ENCODE results near the gene LRRC47.

LRRC47 gene

GRCh38 chr1:3772027-3772714, 24.1 kb downstream of the LRRC47 start (continued):
- TF ChIP-seq CREB5 (CRISPR knock-in tag; IDR thresholded peaks at IDR 0.05; ENCODE audit: low read depth), result no peak
- TF ChIP-seq, protein P1, sequence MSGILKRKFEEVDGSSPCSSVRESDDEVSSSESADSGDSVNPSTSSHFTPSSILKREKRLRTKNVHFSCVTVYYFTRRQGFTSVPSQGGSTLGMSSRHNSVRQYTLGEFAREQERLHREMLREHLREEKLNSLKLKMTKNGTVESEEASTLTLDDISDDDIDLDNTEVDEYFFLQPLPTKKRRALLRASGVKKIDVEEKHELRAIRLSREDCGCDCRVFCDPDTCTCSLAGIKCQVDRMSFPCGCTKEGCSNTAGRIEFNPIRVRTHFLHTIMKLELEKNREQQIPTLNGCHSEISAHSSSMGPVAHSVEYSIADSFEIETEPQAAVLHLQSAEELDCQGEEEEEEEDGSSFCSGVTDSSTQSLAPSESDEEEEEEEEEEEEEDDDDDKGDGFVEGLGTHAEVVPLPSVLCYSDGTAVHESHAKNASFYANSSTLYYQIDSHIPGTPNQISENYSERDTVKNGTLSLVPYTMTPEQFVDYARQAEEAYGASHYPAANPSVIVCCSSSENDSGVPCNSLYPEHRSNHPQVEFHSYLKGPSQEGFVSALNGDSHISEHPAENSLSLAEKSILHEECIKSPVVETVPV (CRISPR knock-in tag; IDR thresholded peaks at IDR 0.05), result no peak
- no peak for TF ChIP-seq ZFP3 (CRISPR knock-in tag; IDR thresholded peaks at IDR 0.05)
- no peak for TF ChIP-seq ZNF8 (CRISPR knock-in tag; IDR thresholded peaks at IDR 0.05)
- TF ChIP-seq CSDC2 (CRISPR knock-in tag; IDR thresholded peaks at IDR 0.05), result no peak
- no peak for TF ChIP-seq POU6F1 (CRISPR knock-in tag; IDR thresholded peaks at IDR 0.05; ENCODE audit: borderline replicate concordance, low read depth)
- no peak for TF ChIP-seq TOX (CRISPR knock-in tag; IDR thresholded peaks at IDR 0.05; ENCODE audit: borderline replicate concordance)
- no peak for TF ChIP-seq SNAI2 (CRISPR knock-in tag; IDR thresholded peaks at IDR 0.05)
- no peak for TF ChIP-seq ZC3H10 (CRISPR knock-in tag; IDR thresholded peaks at IDR 0.05)
- TF ChIP-seq ISL1 (CRISPR knock-in tag; IDR thresholded peaks at IDR 0.05), result no peak
- TF ChIP-seq BACH2 (CRISPR knock-in tag; IDR thresholded peaks at IDR 0.05; ENCODE audit: borderline replicate concordance), result no peak
- no peak for TF ChIP-seq PPARA (CRISPR knock-in tag; IDR thresholded peaks at IDR 0.05; ENCODE audit: borderline replicate concordance)
- no peak for TF ChIP-seq ZNF565 (CRISPR knock-in tag; conservative IDR thresholded peaks at IDR 0.05; ENCODE audit: low read depth)
- TF ChIP-seq ESRRG (CRISPR knock-in tag; IDR thresholded peaks at IDR 0.05), result no peak
- no peak for TF ChIP-seq RARB (CRISPR knock-in tag; IDR thresholded peaks at IDR 0.05)

DNA sequence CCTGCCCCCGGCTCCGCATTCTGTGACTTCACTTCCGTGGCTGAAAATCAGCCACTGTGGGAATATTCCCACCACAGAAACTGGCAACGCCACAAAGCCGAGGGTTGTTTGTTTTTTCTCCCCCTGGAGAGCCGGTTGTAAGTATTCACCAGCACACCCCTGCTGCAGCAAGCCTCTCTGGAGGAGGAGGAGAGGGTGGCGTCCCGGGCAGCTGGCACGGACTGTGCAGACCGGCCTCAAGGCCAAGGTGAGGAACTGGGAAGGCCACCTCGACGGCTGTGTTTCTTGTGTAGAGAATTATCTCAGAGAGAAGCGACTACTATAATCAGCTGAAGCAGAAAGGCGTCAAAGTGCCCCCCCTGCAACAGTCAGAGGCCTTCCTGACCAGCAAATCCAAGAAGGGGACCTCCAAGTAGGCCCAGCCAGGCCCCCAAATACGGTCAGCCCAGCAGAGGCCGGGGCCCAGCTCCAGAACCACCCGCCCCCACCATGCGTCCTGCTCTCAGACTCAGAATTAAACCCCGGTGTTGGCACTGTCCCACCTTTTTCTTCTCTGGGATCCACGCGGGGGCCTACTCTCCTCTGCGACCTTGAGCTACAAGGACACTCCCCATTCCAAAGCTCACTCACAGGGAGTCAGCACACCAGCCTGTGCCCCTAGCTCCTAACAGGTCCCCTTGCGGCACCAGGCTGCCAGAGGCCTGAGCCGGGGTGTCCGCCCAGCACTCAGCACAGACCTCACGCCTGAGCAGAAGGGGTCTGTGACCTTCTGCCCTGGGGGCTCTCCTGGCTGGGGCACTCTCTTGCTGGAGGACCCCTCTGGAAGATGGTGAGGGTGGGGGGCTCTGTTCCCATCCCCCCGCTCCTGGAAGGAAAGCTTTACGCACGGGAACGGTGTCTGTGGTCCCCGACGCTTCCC, 24.9 kb downstream of the LRRC47 start:
- ATAC-seq, result no peak
- no peak for TF ChIP-seq ZFP30 (CRISPR knock-in tag; IDR thresholded peaks at IDR 0.05)
- no peak for TF ChIP-seq ZC3H10 (CRISPR knock-in tag; IDR thresholded peaks at IDR 0.05)
- no peak for TF ChIP-seq TCF4 (CRISPR knock-in tag; IDR thresholded peaks at IDR 0.05; ENCODE audit: borderline replicate concordance)

GRCh38 chr1:3770047-3770765, 26.1 kb downstream of the LRRC47 start:
- TF ChIP-seq ZNF70 (CRISPR knock-in tag; IDR thresholded peaks at IDR 0.05) (no peak), ARNTL (CRISPR knock-in tag; IDR thresholded peaks at IDR 0.05; ENCODE audit: borderline replicate concordance, low read depth) (no peak), ISL1 (CRISPR knock-in tag; IDR thresholded peaks at IDR 0.05) (no peak), TOX (CRISPR knock-in tag; IDR thresholded peaks at IDR 0.05; ENCODE audit: borderline replicate concordance) (no peak)
- no peak for ATAC-seq

- no peak for TF ChIP-seq RARB (CRISPR knock-in tag; IDR thresholded peaks at IDR 0.05)
- TF ChIP-seq, protein P1 (CRISPR knock-in tag; IDR thresholded peaks at IDR 0.05), result no peak
- TF ChIP-seq BACH2 (CRISPR knock-in tag; IDR thresholded peaks at IDR 0.05; ENCODE audit: borderline replicate concordance), result no peak
- TF ChIP-seq ZNF70 (CRISPR knock-in tag; IDR thresholded peaks at IDR 0.05), result no peak
- TF ChIP-seq POU6F1 (CRISPR knock-in tag; IDR thresholded peaks at IDR 0.05; ENCODE audit: borderline replicate concordance, low read depth), result no peak
- ATAC-seq, result no peak
Measured at GRCh38 chr1:3768811-3769390, 27.4 kb downstream of the LRRC47 start.

Measured in SK-N-SH treated with all-trans-retinoic acid at 6 μM for 48 hours (cell line).